Upper lobe of right lung (tissue), 1 donor: ENCODE results near the gene ANTXRL. TPM values are rescaled to one million over a fixed set of nuclear protein-coding genes. Genes with fewer than 3 reads are reported as not detected.

Source experiments
- ATAC-seq: fragments of 200-7000 bp; cut with Tn5 transposase; one replicate; pipeline ENCODE4 v1.9.1; 2020; ENCODE audit warnings: mild to moderate bottlenecking, moderate library complexity
- DNase-seq: peaks from one replicate; pipeline ENCODE4 v3.0.0-alpha.2; 2020
- H3K27ac ChIP-seq: fragments of 200-600 bp; one replicate; pipeline ENCODE4 v1.8.0; 2022
- H3K27me3 ChIP-seq: fragments of 200-600 bp; one replicate; pipeline ENCODE4 v1.8.0; 2022; ENCODE audit warnings: mild to moderate bottlenecking
- H3K36me3 ChIP-seq: fragments of 200-600 bp; one replicate; pipeline ENCODE4 v1.8.0; 2022
- H3K4me1 ChIP-seq: fragments of 200-600 bp; one replicate; pipeline ENCODE4 v1.8.0; 2022
- H3K4me3 ChIP-seq: fragments of 200-600 bp; one replicate; pipeline ENCODE4 v1.8.0; 2022; ENCODE audit warnings: mild to moderate bottlenecking
- H3K9me3 ChIP-seq: fragments of 200-600 bp; one replicate; pipeline ENCODE4 v1.8.0; 2022
- intact Hi-C: fragments of 100-400 bp; cut with DNase I; formaldehyde crosslinking; loops from one replicate; pipeline ENCODE4 v1.11.0; 2022
- total RNA-seq: library from RNA; stranded (reverse); fragmentation: NEBNext Ultra II Directional; extraction: Animal tissue kit (Norgen Biotek cat#: 25700); gene quantifications from one replicate; pipeline ENCODE4 v1.2.1, GENCODE V29; 2021
- TF ChIP-seq, protein P1 (sequence below): fragments of 200-600 bp; IDR thresholded peaks from one replicate; pipeline ENCODE4 v1.8.0; 2022; ENCODE audit warnings: antibody characterized with exemption
- donor health status: DM: no; HTN: yes; CAD: no; lungs with severe emphysema.

ANTXRL gene
- total RNA-seq, 1 donor from 2014 or later: not detected

DNA sequence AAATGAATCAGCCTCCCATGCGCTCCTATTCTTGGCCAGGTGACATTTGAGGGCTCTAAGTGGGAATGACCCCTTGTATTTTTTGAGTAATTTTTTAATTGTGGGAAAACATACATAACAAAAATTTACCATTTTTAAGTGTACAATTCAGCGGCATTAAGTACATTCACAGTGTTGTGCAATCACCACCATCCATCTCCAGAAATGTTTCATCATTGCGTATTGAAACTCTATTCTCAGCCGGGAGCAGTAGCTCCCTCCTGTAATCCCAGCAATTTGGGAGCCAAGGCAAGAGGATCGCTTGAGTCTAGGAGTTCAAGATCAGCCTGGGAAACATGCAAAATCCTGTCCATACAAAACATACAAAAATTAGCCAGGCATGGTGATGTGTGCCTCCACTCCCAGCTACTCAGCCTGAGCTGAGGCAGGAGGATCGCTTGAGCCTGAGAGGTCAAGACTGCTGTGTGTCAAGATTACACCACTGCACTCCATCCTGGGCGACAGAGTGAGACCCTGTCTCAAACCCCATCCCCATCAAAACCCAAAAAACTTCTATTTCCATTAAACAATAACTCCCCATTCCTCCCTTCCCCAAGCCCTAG, 2.5 kb downstream of the ANTXRL start:
- no peaks in the 10 kb centered on the region for H3K36me3 ChIP-seq
- peaks cover 6% of the 10 kb centered on the region for H3K4me1 ChIP-seq
- intact Hi-C loops: no loop called here
- no peaks in the 10 kb centered on the region for H3K27me3 ChIP-seq
- DNase-seq (peak; percentile 7), ATAC-seq (no peak)
- no peak overlapping the region for H3K4me3 ChIP-seq
- no peak overlapping the region for H3K27ac ChIP-seq
- no peaks in the 10 kb centered on the region for H3K9me3 ChIP-seq
- TF ChIP-seq, protein P1, sequence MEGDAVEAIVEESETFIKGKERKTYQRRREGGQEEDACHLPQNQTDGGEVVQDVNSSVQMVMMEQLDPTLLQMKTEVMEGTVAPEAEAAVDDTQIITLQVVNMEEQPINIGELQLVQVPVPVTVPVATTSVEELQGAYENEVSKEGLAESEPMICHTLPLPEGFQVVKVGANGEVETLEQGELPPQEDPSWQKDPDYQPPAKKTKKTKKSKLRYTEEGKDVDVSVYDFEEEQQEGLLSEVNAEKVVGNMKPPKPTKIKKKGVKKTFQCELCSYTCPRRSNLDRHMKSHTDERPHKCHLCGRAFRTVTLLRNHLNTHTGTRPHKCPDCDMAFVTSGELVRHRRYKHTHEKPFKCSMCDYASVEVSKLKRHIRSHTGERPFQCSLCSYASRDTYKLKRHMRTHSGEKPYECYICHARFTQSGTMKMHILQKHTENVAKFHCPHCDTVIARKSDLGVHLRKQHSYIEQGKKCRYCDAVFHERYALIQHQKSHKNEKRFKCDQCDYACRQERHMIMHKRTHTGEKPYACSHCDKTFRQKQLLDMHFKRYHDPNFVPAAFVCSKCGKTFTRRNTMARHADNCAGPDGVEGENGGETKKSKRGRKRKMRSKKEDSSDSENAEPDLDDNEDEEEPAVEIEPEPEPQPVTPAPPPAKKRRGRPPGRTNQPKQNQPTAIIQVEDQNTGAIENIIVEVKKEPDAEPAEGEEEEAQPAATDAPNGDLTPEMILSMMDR: no peak

DNA sequence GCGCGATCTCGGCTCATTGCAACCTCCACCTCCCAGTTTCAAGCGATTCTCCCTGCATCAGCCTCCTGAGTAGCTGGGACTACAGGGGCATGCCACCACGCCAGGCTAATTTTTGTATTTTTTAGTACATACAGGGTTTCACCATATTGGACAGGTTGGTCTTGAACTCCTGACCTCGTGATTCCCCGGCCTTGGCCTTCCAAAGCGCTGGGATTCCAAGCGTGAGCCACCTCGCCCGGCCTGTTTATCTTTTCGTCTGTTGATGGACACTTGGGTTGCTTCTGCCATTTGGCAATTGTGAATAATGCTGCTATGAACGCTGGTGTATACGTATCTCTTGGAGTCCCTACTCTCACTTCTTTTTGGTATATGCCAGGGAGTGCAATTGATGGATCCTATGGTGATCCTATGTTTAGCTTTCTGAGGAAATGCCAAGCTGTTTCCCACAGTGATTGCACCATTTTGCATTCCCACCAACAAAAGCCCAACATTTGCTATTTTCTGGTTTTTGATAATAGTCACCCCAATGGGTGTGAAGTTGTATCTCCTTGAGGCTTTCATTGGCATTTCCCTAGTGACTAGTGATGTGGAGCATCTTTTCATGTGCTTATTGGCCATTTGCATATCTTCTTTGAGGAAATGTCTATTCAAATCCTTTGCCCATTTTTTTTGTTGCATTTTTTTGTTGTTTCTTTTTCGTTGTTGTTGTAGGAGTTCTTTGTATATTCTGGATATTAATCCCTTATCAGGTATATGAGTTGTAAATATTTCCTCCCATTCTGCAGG, 3.5 kb downstream of the ANTXRL start:
- Histone ChIP-seq H3K4me3 (no peak overlapping the region), H3K9me3 (no peaks in the 10 kb centered on the region), H3K27ac (no peak overlapping the region), H3K4me1 (peaks cover 3% of the 10 kb centered on the region), H3K27me3 (no peaks in the 10 kb centered on the region), H3K36me3 (no peaks in the 10 kb centered on the region)
- TF ChIP-seq, protein P1: no peak
- DNase-seq (peak; percentile 35), ATAC-seq (no peak)
- intact Hi-C loops: no loop called here

DNA sequence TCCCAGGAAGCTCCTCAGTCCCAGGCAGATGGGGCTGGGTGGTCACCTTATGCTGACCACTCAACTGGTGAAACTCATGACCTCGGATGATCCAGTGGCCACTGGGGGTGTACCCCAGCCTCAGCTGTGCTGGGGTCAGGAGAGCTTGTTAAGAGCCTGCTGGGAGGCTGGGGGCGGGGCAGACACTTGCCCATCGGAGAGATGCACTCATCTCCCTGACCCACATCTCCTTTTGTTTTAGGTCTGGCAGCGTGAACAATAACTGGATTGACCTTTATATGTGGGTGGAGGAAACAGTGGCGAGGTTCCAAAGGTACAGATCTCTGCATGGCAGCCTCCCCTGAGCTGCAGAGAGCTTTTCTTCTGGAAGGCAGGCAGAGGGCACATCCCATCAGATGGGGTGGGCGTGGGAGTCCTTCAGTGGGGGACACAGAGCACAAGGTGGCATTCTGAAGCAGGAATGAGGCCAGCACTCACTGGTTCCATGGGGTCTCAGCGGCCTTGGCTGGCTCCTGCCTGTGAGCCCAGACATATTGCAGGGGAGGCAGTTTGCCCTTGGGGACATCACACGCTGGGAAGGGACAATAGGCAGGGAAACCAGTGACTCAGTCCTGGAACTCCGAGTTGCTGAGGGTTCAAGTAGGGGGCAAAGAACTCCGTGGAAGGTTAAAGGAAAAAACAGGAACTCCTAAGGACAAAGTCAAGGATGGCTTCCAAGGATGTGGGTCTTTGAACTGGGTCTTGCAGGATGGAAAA, 5.2 kb downstream of the ANTXRL start:
- TF ChIP-seq, protein P1: no peak
- no peak overlapping the region for H3K4me3 ChIP-seq
- no peak overlapping the region for H3K27ac ChIP-seq
- H3K9me3 ChIP-seq: no peaks in the 10 kb centered on the region
- H3K27me3 ChIP-seq: no peaks in the 10 kb centered on the region
- DNase-seq: peak; percentile 41
- intact Hi-C loops: no loop called here
- no peaks in the 10 kb centered on the region for H3K36me3 ChIP-seq
- no peak for ATAC-seq
- no peaks in the 10 kb centered on the region for H3K4me1 ChIP-seq

DNA sequence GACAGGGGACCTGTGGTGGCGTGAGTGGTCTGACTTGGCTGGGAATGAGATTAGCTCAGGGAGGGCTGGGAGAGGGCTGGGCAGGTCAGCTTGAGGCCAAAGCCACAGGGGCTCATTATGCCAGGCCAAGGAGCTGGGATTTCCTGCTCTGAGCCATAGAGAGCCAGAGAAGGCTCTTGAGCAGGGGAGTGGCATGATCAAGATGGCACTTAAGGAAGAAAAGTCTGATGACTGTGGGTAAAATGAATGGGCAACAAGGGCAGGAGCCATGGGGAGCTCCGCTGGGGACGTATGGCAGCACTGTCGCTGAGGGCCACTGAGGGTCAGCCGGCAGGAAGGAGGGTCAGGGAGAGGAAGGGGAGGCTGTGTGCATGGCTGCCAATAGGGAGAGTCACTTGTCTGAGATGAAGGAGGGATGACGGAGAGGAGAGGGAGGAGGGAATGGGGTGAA, 5.8 kb downstream of the ANTXRL start:
- Histone ChIP-seq H3K27ac (no peak overlapping the region), H3K36me3 (no peaks in the 10 kb centered on the region), H3K27me3 (no peaks in the 10 kb centered on the region), H3K9me3 (no peaks in the 10 kb centered on the region), H3K4me3 (no peak overlapping the region), H3K4me1 (no peaks in the 10 kb centered on the region)
- TF ChIP-seq, protein P1: no peak
- ATAC-seq (peak; percentile 56), DNase-seq (peak; percentile 52)
- intact Hi-C loops: no loop called here

DNA sequence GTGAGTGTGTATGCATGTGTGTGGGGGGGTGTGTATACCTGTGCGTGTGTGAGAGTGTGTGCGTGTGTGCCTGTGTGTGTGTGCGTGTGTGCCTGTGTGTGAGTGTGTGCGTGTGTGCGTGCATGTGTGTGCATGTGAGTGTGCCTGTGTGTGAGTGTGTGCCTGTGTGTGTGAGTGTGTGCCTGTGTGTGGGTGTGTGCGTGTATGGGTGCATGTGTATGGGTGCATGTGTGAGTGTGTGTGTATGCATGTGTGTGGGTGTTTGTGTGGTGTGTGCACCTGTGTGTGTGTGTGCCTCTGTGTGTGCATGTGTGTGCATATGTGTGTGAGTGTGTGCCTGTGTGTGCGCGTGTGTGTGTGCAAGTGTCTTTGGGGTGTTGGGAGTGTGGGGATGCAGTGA, 6.4 kb downstream of the ANTXRL start:
- Histone ChIP-seq H3K4me1 (no peaks in the 10 kb centered on the region), H3K36me3 (no peaks in the 10 kb centered on the region), H3K4me3 (no peak overlapping the region), H3K27ac (no peak overlapping the region), H3K27me3 (no peaks in the 10 kb centered on the region), H3K9me3 (no peaks in the 10 kb centered on the region)
- no peak for ATAC-seq
- TF ChIP-seq, protein P1: no peak
- peak; percentile 12 for DNase-seq
- intact Hi-C loops: no loop called here
